Neuronal stem cell (in vitro differentiated cells): ENCODE results near the gene NEK10.

Experiments used
- DNase-seq: peaks from one replicate; pipeline ENCODE4 v3.0.0-alpha.2; 2013; ENCODE audit warnings: low spot score
- H2AFZ ChIP-seq: one replicate; pipeline ENCODE4 v1.6.1; 2013; ENCODE audit warnings: mild to moderate bottlenecking, low read length, inconsistent platforms
- H2AK5ac ChIP-seq: 2 replicates; pipeline ENCODE4 v1.6.1; 2013; ENCODE audit warnings: low read depth, mild to moderate bottlenecking, inconsistent platforms, low read length, moderate library complexity, mixed read lengths
- H2BK120ac ChIP-seq: 2 replicates; pipeline ENCODE4 v1.6.1; 2013; ENCODE audit warnings: low read depth, mild to moderate bottlenecking, inconsistent platforms, low read length, moderate library complexity, mixed read lengths
- H2BK12ac ChIP-seq: one replicate; pipeline ENCODE4 v1.6.1; 2013; ENCODE audit warnings: low read length, inconsistent platforms
- H2BK15ac ChIP-seq: 2 replicates; pipeline ENCODE4 v1.6.1; 2013; ENCODE audit warnings: mild to moderate bottlenecking, low read length, inconsistent platforms, mixed read lengths
- H2BK5ac ChIP-seq: one replicate; pipeline ENCODE4 v1.6.1; 2013; ENCODE audit warnings: inconsistent platforms, mild to moderate bottlenecking, low read length, moderate library complexity
- H3K14ac ChIP-seq: one replicate; pipeline ENCODE4 v1.6.1; 2013; ENCODE audit warnings: low read length, inconsistent platforms
- H3K18ac ChIP-seq: 2 replicates; pipeline ENCODE4 v1.6.1; 2013; ENCODE audit warnings: low read length, inconsistent platforms
- H3K23ac ChIP-seq: 2 replicates; pipeline ENCODE4 v1.6.1; 2013; ENCODE audit warnings: low read depth, mild to moderate bottlenecking, mixed read lengths, low read length, inconsistent platforms; ENCODE audit not compliant: poor library complexity
- H3K27ac ChIP-seq: replicated peaks from 3 replicates; pipeline ENCODE4 v1.5.1; 2013; ENCODE audit warnings: low read length, inconsistent platforms
- H3K27me3 ChIP-seq, 3 experiments: 2 replicates each; pipeline ENCODE4 v1.6.1; 2013; ENCODE audit warnings: low read length in 3 of 3, mild to moderate bottlenecking in 2 of 3, inconsistent platforms in 1 of 3, low read depth in 1 of 3, mixed read lengths in 1 of 3, moderate library complexity in 1 of 3; ENCODE audit not compliant: control insufficient read depth in 3 of 3, insufficient read depth in 3 of 3
- H3K36me3 ChIP-seq, 2 donors: replicated peaks in 1 of 2; 2 replicates each; pipeline ENCODE4 v1.6.1; 2013; ENCODE audit warnings: low read length in 2 of 2; ENCODE audit not compliant: control insufficient read depth in 2 of 2, insufficient read depth in 2 of 2
- H3K4ac ChIP-seq: 2 replicates; pipeline ENCODE4 v1.6.1; 2013; ENCODE audit warnings: inconsistent platforms, mild to moderate bottlenecking, low read length, moderate library complexity
- H3K4me1 ChIP-seq, 2 donors: 1 replicate in 1 of 2; 2 replicates in 1 of 2; pipeline ENCODE4 v1.6.1; 2013; ENCODE audit warnings: low read length in 2 of 2, low read depth in 1 of 2; ENCODE audit not compliant: control insufficient read depth in 2 of 2, insufficient read depth in 1 of 2
- H3K4me2 ChIP-seq: one replicate; pipeline ENCODE4 v1.6.1; 2013; ENCODE audit warnings: mild to moderate bottlenecking, low read length, inconsistent platforms; ENCODE audit not compliant: insufficient read depth, poor library complexity, severe bottlenecking
- H3K4me3 ChIP-seq, 2 donors: 2 replicates each; pipeline ENCODE4 v1.5.1; 2013; ENCODE audit warnings: low read length in 2 of 2, mild to moderate bottlenecking in 2 of 2, inconsistent platforms in 1 of 2, moderate library complexity in 1 of 2
- H3K79me1 ChIP-seq: one replicate; pipeline ENCODE4 v1.6.1; 2013; ENCODE audit warnings: low read depth, mild to moderate bottlenecking, inconsistent platforms, low read length, moderate library complexity
- H3K9ac ChIP-seq: one replicate; pipeline ENCODE4 v1.6.1; 2013; ENCODE audit warnings: mild to moderate bottlenecking, low read depth, low read length, inconsistent platforms; ENCODE audit not compliant: poor library complexity
- H3K9me3 ChIP-seq, 2 donors: replicated peaks in 1 of 2; 2 replicates each; pipeline versions ENCODE3 to v1.6.1; 2013; ENCODE audit warnings: low read length in 2 of 2, mild to moderate bottlenecking in 2 of 2, inconsistent platforms in 1 of 2, low read depth in 1 of 2, mixed read lengths in 1 of 2, moderate library complexity in 1 of 2; ENCODE audit not compliant: control insufficient read depth in 2 of 2, insufficient read depth in 1 of 2
- H4K8ac ChIP-seq: one replicate; pipeline ENCODE4 v1.6.1; 2013; ENCODE audit warnings: low read depth, mild to moderate bottlenecking, inconsistent platforms, low read length, moderate library complexity
- H4K91ac ChIP-seq: one replicate; pipeline ENCODE4 v1.6.1; 2013; ENCODE audit warnings: low read length, low read depth, mild to moderate bottlenecking, inconsistent platforms; ENCODE audit not compliant: poor library complexity
- WGBS, 2 donors: extraction: QIAGEN DNeasy Blood & Tissue Kit; methylation state at CpG; one replicate each; pipeline ENCODE4 v1.1.7; 2013; ENCODE audit warnings: missing lambda C conversion rate in 2 of 2, mixed read lengths in 1 of 2; ENCODE audit not compliant: insufficient read length in 2 of 2, insufficient replicate concordance in 1 of 2; ENCODE audit errors: extremely low coverage in 2 of 2; 5-methylcytosine and 5-hydroxymethylcytosine counted together

NEK10 gene

GRCh38 chr3:27345045-27345444 is 24.1 kb downstream of the NEK10 start:
- H3K9me3 ChIP-seq = no peaks in the 10 kb centered on the region
- H4K8ac ChIP-seq = no peak overlapping the region
- H3K18ac ChIP-seq = no peak overlapping the region
- no peaks in the 10 kb centered on the region for H3K79me1 ChIP-seq
- H3K23ac ChIP-seq = no peak overlapping the region
- H2BK15ac ChIP-seq = no peak overlapping the region
- no peak overlapping the region for H3K9ac ChIP-seq
- no peak overlapping the region for H2BK12ac ChIP-seq
- no peak overlapping the region for H3K4me2 ChIP-seq
- no peak overlapping the region for H2BK120ac ChIP-seq
- H2BK5ac ChIP-seq = no peak overlapping the region
- H4K91ac ChIP-seq = no peak overlapping the region
- H3K14ac ChIP-seq = no peak overlapping the region
- H3K4me3 ChIP-seq = no peak overlapping the region
- no peak overlapping the region for H2AFZ ChIP-seq
- no CpG with 5 or more reads among the region's 2 CpGs for WGBS, 2 donors
- no peak for DNase-seq
- H3K27ac ChIP-seq = no peak overlapping the region
- H3K4ac ChIP-seq = no peak overlapping the region
- H3K4me1 ChIP-seq = peaks cover 0 to 2% of the 10 kb centered on the region in 2 donors
- H3K36me3 ChIP-seq = no peaks in the 10 kb centered on the region
- no peaks in the 10 kb centered on the region for H3K27me3 ChIP-seq
- H2AK5ac ChIP-seq = no peak overlapping the region

- H2AK5ac ChIP-seq = no peak overlapping the region
- no peak overlapping the region for H3K14ac ChIP-seq
- H3K4me3 ChIP-seq = no peak overlapping the region
- H3K4me1 ChIP-seq = no peaks in the 10 kb centered on the region
- H3K27me3 ChIP-seq = no peaks in the 10 kb centered on the region
- H3K4me2 ChIP-seq = no peak overlapping the region
- no peaks in the 10 kb centered on the region for H3K36me3 ChIP-seq
- H4K8ac ChIP-seq = no peak overlapping the region
- no CpG with 5 or more reads among the region's 3 CpGs for WGBS, 2 donors
- no peak overlapping the region for H2BK15ac ChIP-seq
- no peak for DNase-seq
- H4K91ac ChIP-seq = no peak overlapping the region
- no peak overlapping the region for H3K27ac ChIP-seq
- H3K79me1 ChIP-seq = no peaks in the 10 kb centered on the region
- no peaks in the 10 kb centered on the region for H3K9me3 ChIP-seq
- no peak overlapping the region for H3K4ac ChIP-seq
- H3K18ac ChIP-seq = no peak overlapping the region
- H2AFZ ChIP-seq = no peak overlapping the region
- no peak overlapping the region for H2BK12ac ChIP-seq
- H3K23ac ChIP-seq = no peak overlapping the region
- no peak overlapping the region for H2BK120ac ChIP-seq
- H3K9ac ChIP-seq = no peak overlapping the region
- no peak overlapping the region for H2BK5ac ChIP-seq
Measured at GRCh38 chr3:27344192-27344591, 25.0 kb downstream of the NEK10 start.

- no peak overlapping the region for H3K9ac ChIP-seq
- H4K8ac ChIP-seq = no peak overlapping the region
- DNase-seq = no peak
- H2BK120ac ChIP-seq = no peak overlapping the region
- no peak overlapping the region for H3K18ac ChIP-seq
- H3K4ac ChIP-seq = no peak overlapping the region
- H4K91ac ChIP-seq = no peak overlapping the region
- no peak overlapping the region for H3K23ac ChIP-seq
- no peaks in the 10 kb centered on the region for H3K27me3 ChIP-seq
- no peak overlapping the region for H2AK5ac ChIP-seq
- no peaks in the 10 kb centered on the region for H3K79me1 ChIP-seq
- H3K14ac ChIP-seq = no peak overlapping the region
- H3K36me3 ChIP-seq = no peaks in the 10 kb centered on the region
- H3K4me2 ChIP-seq = no peak overlapping the region
- H2BK5ac ChIP-seq = no peak overlapping the region
- H3K9me3 ChIP-seq = no peaks in the 10 kb centered on the region
- WGBS, 2 donors = no CpG with 5 or more reads among the region's 1 CpG
- H2AFZ ChIP-seq = no peak overlapping the region
- H3K4me3 ChIP-seq = no peak overlapping the region
- H3K27ac ChIP-seq = no peak overlapping the region
- H3K4me1 ChIP-seq = no peaks in the 10 kb centered on the region
- no peak overlapping the region for H2BK12ac ChIP-seq
- H2BK15ac ChIP-seq = no peak overlapping the region
Measured at GRCh38 chr3:27342267-27342666, 26.9 kb downstream of the NEK10 start.

GRCh38 chr3:27340534-27340933 is 28.6 kb downstream of the NEK10 start:
- no peak overlapping the region for H2BK15ac ChIP-seq
- no peak overlapping the region for H2AFZ ChIP-seq
- no peak overlapping the region for H3K23ac ChIP-seq
- no peaks in the 10 kb centered on the region for H3K36me3 ChIP-seq
- no peaks in the 10 kb centered on the region for H3K4me1 ChIP-seq
- no peak overlapping the region for H4K91ac ChIP-seq
- no peak for DNase-seq
- no peak overlapping the region for H3K4me3 ChIP-seq
- no peak overlapping the region for H2AK5ac ChIP-seq
- no peak overlapping the region for H3K4me2 ChIP-seq
- H2BK12ac ChIP-seq = no peak overlapping the region
- no peak overlapping the region for H2BK5ac ChIP-seq
- H2BK120ac ChIP-seq = no peak overlapping the region
- no peak overlapping the region for H3K18ac ChIP-seq
- WGBS, 2 donors = no CpG with 5 or more reads among the region's 1 CpG
- H4K8ac ChIP-seq = no peak overlapping the region
- H3K9ac ChIP-seq = no peak overlapping the region
- no peak overlapping the region for H3K4ac ChIP-seq
- H3K14ac ChIP-seq = no peak overlapping the region
- H3K27me3 ChIP-seq = no peaks in the 10 kb centered on the region
- H3K79me1 ChIP-seq = no peaks in the 10 kb centered on the region
- no peaks in the 10 kb centered on the region for H3K9me3 ChIP-seq
- no peak overlapping the region for H3K27ac ChIP-seq
